Activated T-cell treated with anti-CD3 and anti-CD28 coated beads, Interleukin-2, amount 50 U/mL, for 72 hours (primary cell): ENCODE results near the gene FOXM1. TPM values are rescaled to one million over a fixed set of nuclear protein-coding genes. Genes with fewer than 3 reads are reported as not detected.

Source experiments
- ATAC-seq, 2 donors: fragments of 150-1000 bp; cut with Tn5 transposase; replicated peaks in 1 of 2; 2 replicates each; pipeline ENCODE4 v1.10.0; 2021; ENCODE audit warnings: moderate library complexity in 2 of 2, mild to moderate bottlenecking in 1 of 2
- DNase-seq, 2 donors: peaks; one replicate each; pipeline ENCODE4 v3.0.0; 2021 to 2022; ENCODE audit warnings: mixed read lengths in 1 of 2
- H3K27ac Mint-ChIP-seq: one replicate; pipeline ENCODE4 v1.8.0; 2022; ENCODE audit warnings: mild to moderate bottlenecking, moderate library complexity, mixed read lengths
- H3K27me3 Mint-ChIP-seq: one replicate; pipeline ENCODE4 v1.8.0; 2022; ENCODE audit warnings: low read depth, mixed read lengths
- H3K36me3 Mint-ChIP-seq, 2 donors: one replicate each; pipeline ENCODE4 v1.8.0; 2022; ENCODE audit warnings: mixed read lengths in 2 of 2, mild to moderate bottlenecking in 1 of 2; ENCODE audit not compliant: insufficient read depth in 2 of 2
- H3K4me1 Mint-ChIP-seq: one replicate; pipeline ENCODE4 v1.8.0; 2022; ENCODE audit warnings: low read depth, mixed read lengths
- H3K4me3 Mint-ChIP-seq, 2 donors: one replicate each; pipeline ENCODE4 v1.8.0; 2022; ENCODE audit warnings: mild to moderate bottlenecking in 2 of 2, mixed read lengths in 2 of 2, moderate library complexity in 2 of 2
- H3K9me3 Mint-ChIP-seq, 2 donors: one replicate each; pipeline ENCODE4 v1.8.0; 2022; ENCODE audit warnings: mixed read lengths in 2 of 2
- total RNA-seq, 2 donors: library from RNA; stranded (reverse); gene quantifications; one replicate each; pipeline ENCODE4 v1.2.3, GENCODE V29; 2022

The FOXM1 gene
- total RNA-seq, 2 donors from 2014 or later: 109 to 119 TPM

- DNase-seq: no peak
- Mint-ChIP-seq H3K27ac (no peak overlapping the region), H3K4me3 (no peak overlapping the region), H3K4me1 (no peaks in the 10 kb centered on the region), H3K36me3 (peaks cover 0 to 7% of the 10 kb centered on the region in 2 donors), H3K9me3 (no peaks in the 10 kb centered on the region), H3K27me3 (no peaks in the 10 kb centered on the region)
- no peak for ATAC-seq
Observed at GRCh38 chr12:2826721-2827515, 50.1 kb downstream of the FOXM1 start.

GRCh38 chr12:2826036-2826435 lies 50.9 kb downstream of the FOXM1 start:
- no peaks in the 10 kb centered on the region for H3K9me3 Mint-ChIP-seq
- no peak overlapping the region for H3K4me3 Mint-ChIP-seq
- H3K27ac Mint-ChIP-seq: peak overlapping the region; percentile 66
- DNase-seq (no peak), ATAC-seq (no peak)
- H3K36me3 Mint-ChIP-seq: peaks cover 0 to 7% of the 10 kb centered on the region in 2 donors
- no peaks in the 10 kb centered on the region for H3K27me3 Mint-ChIP-seq
- H3K4me1 Mint-ChIP-seq: no peaks in the 10 kb centered on the region

GRCh38 chr12:2825132-2825531 lies 51.8 kb downstream of the FOXM1 start:
- Mint-ChIP-seq H3K4me1 (no peaks in the 10 kb centered on the region), H3K4me3 (no peak overlapping the region), H3K9me3 (no peaks in the 10 kb centered on the region), H3K36me3 (peaks cover 1 to 8% of the 10 kb centered on the region in 2 donors), H3K27me3 (no peaks in the 10 kb centered on the region), H3K27ac (no peak overlapping the region)
- DNase-seq (no peak), ATAC-seq (no peak)

- H3K36me3 Mint-ChIP-seq: peaks cover 1 to 11% of the 10 kb centered on the region in 2 donors
Observed at GRCh38 chr12:2824541-2824940, 52.4 kb downstream of the FOXM1 start.

GRCh38 chr12:2823483-2823882 lies 53.5 kb downstream of the FOXM1 start:
- Mint-ChIP-seq H3K36me3 (peaks cover 1 to 11% of the 10 kb centered on the region in 2 donors), H3K27ac (no peak overlapping the region), H3K27me3 (no peaks in the 10 kb centered on the region), H3K9me3 (no peaks in the 10 kb centered on the region), H3K4me3 (no peak overlapping the region), H3K4me1 (no peaks in the 10 kb centered on the region)
- ATAC-seq (no peak), DNase-seq (no peak)

More at GRCh38 chr12:2824541-2824940, 52.4 kb downstream of the FOXM1 start:
- no peak overlapping the region for H3K4me3 Mint-ChIP-seq
- ATAC-seq (no peak), DNase-seq (no peak)
- H3K4me1 Mint-ChIP-seq: no peaks in the 10 kb centered on the region
- no peaks in the 10 kb centered on the region for H3K9me3 Mint-ChIP-seq
- H3K27ac Mint-ChIP-seq: no peak overlapping the region
- H3K27me3 Mint-ChIP-seq: no peaks in the 10 kb centered on the region

GRCh38 chr12:2820432-2820831 lies 56.5 kb downstream of the FOXM1 start:
- Mint-ChIP-seq H3K4me3 (no peak overlapping the region), H3K4me1 (peaks cover 5% of the 10 kb centered on the region), H3K36me3 (peaks cover 1 to 21% of the 10 kb centered on the region in 2 donors), H3K9me3 (no peaks in the 10 kb centered on the region), H3K27ac (no peak overlapping the region), H3K27me3 (no peaks in the 10 kb centered on the region)
- ATAC-seq (no peak), DNase-seq (no peak)

GRCh38 chr12:2819810-2820209 lies 57.2 kb downstream of the FOXM1 start:
- no peak for ATAC-seq
- Mint-ChIP-seq H3K4me3 (no peak overlapping the region), H3K36me3 (peaks cover 1 to 18% of the 10 kb centered on the region in 2 donors), H3K4me1 (peaks cover 11% of the 10 kb centered on the region), H3K27ac (no peak overlapping the region), H3K9me3 (no peaks in the 10 kb centered on the region), H3K27me3 (no peaks in the 10 kb centered on the region)
- no peak for DNase-seq

- H3K27me3 Mint-ChIP-seq: no peaks in the 10 kb centered on the region
- DNase-seq (peak; percentile 64 to 72), ATAC-seq (peak; percentile 29 to 33)
- peak overlapping the region; percentile 95 to 99 for H3K4me3 Mint-ChIP-seq
- peaks cover 39% of the 10 kb centered on the region for H3K4me1 Mint-ChIP-seq
- H3K9me3 Mint-ChIP-seq: no peaks in the 10 kb centered on the region
- peaks cover 0 to 14% of the 10 kb centered on the region in 2 donors for H3K36me3 Mint-ChIP-seq
- peak overlapping the region; percentile 96 for H3K27ac Mint-ChIP-seq
Observed at GRCh38 chr12:2813214-2814185, 63.5 kb downstream of the FOXM1 start.

- Mint-ChIP-seq H3K4me3 (peak within 1 kb of the TSS; percentile 95 to 99), H3K9me3 (no peaks in the 10 kb centered on the region), H3K27me3 (no peaks in the 10 kb centered on the region), H3K36me3 (peaks cover 0 to 9% of the 10 kb centered on the region in 2 donors), H3K4me1 (peaks cover 39% of the 10 kb centered on the region), H3K27ac (peak within 1 kb of the TSS; percentile 96)
- ATAC-seq: peak; percentile 96 to 97
- peak; percentile 94 to 98 for DNase-seq
Observed at GRCh38 chr12:2812290-2813213, 64.4 kb downstream of the FOXM1 start, which contains the start of gene ITFG2. Gene ITFG2 (plus strand): TSS chr12:2812668. CDS start chr12:2812761, 93 bp downstream.

GRCh38 chr12:2811801-2812200 lies 65.2 kb downstream of the FOXM1 start:
- Mint-ChIP-seq H3K9me3 (no peaks in the 10 kb centered on the region), H3K27me3 (no peaks in the 10 kb centered on the region), H3K4me1 (peaks cover 39% of the 10 kb centered on the region), H3K36me3 (peaks cover 0 to 7% of the 10 kb centered on the region in 2 donors), H3K27ac (peak overlapping the region; percentile 96), H3K4me3 (peak overlapping the region; percentile 95 to 99)
- DNase-seq (no peak), ATAC-seq (no peak)
